HFF-Myc (cell line): ENCODE data around the gene NDC1.
"Not testable (repeated sequence)": the region's sequence is repeated elsewhere in the genome, so short reads cannot be mapped to it uniquely, and the experiment has no call there.

Source experiments
- DNase-seq: peaks from one replicate; pipeline ENCODE4 v3.0.0-alpha.2; 2011; ENCODE audit warnings: low read depth; ENCODE audit errors: extremely low read depth
- H3K4me3 ChIP-seq: replicated peaks from 2 replicates; pipeline ENCODE4 v1.5.1; 2011; ENCODE audit warnings: low read depth, mild to moderate bottlenecking, control low read depth, low read length
- TF ChIP-seq, protein P1 (sequence below): IDR thresholded peaks from 2 replicates; pipeline ENCODE4 v1.5.1; 2012; ENCODE audit warnings: mild to moderate bottlenecking, low read depth, low read length, control low read depth; ENCODE audit errors: missing control alignments

NDC1 gene

DNA sequence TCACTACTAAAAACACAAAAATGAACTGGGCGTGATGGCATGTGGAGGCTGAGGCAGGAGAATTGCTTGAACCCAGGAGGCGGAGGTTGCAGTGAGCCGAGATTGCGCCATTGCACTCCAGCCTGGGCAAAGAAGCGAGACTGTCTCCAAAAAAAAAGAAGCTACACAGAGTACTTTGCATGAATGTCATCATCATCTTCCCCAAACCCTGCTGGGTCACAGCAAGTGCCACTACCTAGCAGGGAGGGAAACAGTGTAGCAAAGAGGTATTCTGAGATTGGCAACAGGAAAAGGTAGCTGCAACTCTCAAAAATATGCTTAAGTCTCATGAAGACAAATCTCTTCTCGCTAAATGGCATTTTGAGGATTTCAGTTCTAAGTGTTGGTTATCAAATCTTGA, 12.8 kb downstream of the NDC1 start:
- no peak for DNase-seq
- no peak overlapping the region for H3K4me3 ChIP-seq
- TF ChIP-seq, protein P1, sequence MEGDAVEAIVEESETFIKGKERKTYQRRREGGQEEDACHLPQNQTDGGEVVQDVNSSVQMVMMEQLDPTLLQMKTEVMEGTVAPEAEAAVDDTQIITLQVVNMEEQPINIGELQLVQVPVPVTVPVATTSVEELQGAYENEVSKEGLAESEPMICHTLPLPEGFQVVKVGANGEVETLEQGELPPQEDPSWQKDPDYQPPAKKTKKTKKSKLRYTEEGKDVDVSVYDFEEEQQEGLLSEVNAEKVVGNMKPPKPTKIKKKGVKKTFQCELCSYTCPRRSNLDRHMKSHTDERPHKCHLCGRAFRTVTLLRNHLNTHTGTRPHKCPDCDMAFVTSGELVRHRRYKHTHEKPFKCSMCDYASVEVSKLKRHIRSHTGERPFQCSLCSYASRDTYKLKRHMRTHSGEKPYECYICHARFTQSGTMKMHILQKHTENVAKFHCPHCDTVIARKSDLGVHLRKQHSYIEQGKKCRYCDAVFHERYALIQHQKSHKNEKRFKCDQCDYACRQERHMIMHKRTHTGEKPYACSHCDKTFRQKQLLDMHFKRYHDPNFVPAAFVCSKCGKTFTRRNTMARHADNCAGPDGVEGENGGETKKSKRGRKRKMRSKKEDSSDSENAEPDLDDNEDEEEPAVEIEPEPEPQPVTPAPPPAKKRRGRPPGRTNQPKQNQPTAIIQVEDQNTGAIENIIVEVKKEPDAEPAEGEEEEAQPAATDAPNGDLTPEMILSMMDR, result no peak

DNA sequence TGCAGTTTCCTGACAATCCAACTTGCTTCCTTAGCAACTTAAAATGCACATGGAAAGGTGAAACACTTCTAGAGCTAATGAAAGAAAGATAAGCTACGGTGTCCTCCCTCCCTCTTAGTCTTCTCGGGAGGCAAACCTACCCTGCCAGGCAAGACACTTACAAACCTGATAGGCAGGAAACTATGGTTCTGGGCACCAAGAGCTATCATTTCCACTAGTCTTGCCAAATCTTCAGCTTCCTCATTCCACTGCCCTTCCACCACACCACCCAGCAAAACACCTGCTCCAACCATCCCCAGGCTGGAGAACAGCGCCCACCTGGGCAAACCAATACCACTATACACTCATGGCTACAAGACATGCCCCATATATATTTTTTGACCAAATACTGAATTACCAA, 15.2 kb downstream of the NDC1 start:
- H3K4me3 ChIP-seq, result no peak overlapping the region
- DNase-seq, result no peak
- TF ChIP-seq, protein P1, result no peak

DNA sequence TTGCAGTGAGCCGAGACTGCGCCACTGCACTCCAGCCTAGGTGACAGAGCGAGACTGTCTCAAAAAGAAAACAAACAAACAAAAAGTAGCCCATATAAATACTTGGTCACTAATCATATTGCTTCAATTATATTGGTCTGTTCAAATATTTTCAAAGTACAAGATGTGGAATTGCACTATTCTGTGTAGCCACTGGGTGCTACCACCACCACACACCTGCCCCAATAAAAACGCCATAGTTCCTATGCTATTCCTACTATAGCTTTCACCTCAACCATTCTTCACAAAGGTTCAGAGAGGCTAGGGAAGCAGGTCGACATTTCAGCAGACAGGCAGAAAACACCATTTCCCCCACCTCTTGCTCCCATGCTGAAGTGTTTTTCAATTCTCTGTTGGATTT, 16.7 kb downstream of the NDC1 start:
- DNase-seq, result no peak
- TF ChIP-seq, protein P1, result no peak
- H3K4me3 ChIP-seq, result no peak overlapping the region

DNA sequence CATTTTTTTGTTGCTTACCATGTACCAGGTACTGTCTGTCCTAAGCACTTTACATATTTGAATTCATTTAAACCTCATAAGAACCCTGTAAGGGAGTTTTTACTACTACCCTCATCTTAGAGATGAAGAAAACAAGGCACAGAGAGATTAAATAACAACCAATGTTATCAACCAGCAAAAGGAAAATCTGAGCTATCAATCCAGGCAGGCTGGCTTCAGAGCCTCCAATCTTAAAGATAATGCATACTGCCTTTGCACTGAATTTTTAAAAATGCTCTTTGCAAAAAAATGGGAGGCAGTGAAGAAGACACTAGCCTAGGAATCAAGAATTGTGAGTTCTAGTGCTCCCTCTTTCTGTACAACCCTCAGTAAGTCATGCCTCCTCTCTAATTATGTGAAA, 18.7 kb downstream of the NDC1 start:
- TF ChIP-seq, protein P1, result no peak
- DNase-seq, result no peak
- no peak overlapping the region for H3K4me3 ChIP-seq

DNA sequence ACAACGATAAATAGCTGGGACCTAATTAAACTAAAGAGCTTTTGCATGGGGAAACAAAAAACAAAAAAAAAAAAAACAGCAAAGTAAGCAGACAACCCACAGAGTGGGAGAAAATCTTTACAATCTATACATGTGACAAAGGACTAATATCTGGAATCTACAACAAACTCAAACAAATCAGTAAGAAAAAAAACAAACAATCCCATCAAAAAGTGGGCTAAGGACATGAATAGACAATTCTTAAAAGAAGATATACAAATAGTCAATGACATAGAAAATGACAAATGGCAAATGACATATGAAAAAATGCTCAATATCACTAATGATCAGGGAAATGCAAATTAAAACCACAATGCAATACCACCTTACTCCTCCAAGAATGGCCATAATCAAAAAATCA, 21.5 kb downstream of the NDC1 start:
- DNase-seq, H3K4me3 ChIP-seq: not testable (repeated sequence)

DNA sequence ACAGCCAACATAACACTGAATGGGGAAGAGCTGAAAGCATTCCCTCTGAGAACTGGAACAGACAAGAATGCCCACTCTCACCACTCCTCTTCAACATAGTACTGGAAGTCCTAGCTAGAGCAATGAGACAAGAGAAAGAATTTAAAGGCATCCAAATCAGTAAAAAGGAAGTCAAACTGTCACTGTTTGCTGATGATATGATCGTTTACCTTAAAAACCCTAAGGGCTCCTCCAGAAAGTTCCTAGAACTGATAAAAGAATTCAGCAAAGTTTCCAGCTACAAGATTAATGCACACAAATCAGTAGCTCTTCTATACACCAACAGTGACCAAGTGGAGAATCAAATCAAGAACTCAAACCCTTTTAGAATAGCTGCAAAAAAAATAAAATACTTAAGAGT, 22.6 kb downstream of the NDC1 start:
- DNase-seq, H3K4me3 ChIP-seq: not testable (repeated sequence)

DNA sequence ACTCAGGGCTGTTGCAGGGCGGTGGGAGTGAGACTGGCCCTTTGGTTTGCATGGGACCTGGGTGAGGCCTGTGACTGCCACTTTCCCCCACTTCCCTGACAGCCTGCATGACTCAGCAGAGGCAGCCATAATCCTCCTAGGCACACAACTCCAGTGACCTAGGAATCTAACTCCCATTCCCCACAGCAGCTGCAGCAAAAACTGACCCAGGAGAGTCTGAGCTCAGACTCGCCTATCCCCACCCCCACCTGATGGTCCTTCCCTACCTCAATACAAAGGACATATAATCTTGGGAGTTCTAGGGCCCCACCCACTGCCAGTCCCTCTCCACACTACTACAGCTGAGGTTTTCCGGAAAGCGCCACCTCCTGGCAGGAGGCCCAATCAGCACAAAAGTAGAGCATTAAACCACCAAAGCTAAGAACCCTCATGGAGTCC, 26.7 kb downstream of the NDC1 start:
- no peak for DNase-seq
- H3K4me3 ChIP-seq, result no peak overlapping the region
- TF ChIP-seq, protein P1, result peak; percentile 37

DNA sequence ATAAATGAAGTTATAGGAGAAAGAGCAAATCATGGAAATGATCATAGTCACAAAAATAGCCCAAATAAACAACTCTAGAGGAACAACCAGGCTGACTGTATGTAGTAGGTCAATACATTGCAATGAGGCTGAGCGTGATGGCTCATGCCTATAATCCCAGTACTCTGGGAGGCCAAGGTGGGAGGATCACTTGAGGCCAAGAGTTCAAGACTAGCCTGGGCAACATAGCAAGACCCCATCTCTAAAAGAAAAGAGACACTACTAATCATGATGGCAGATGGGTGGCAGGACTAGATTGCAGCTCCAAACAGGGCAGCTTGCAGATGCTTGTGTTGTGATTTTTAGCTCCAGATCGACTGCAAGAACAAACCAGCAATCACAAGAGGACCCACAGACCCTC, 27.6 kb downstream of the NDC1 start:
- TF ChIP-seq, protein P1, result no peak
- DNase-seq, result no peak
- no peak overlapping the region for H3K4me3 ChIP-seq
